Esophagus squamous epithelium (tissue), 4 donors: ENCODE data around the gene GUCA1A.

Experiments
- CTCF ChIP-seq, 6 experiments: fragments of 450-650 bp in 4 of 6; fragments of 200-600 bp in 2 of 6; sonication (generic) in 2 of 6; IDR thresholded peaks; one replicate each; pipeline ENCODE4 v1.5.1; 2016 to 2019; ENCODE audit warnings: antibody characterized with exemption in 6 of 6, mild to moderate bottlenecking in 4 of 6, moderate library complexity in 4 of 6
- POLR2A ChIP-seq, 4 donors: fragments of 450-650 bp; IDR thresholded peaks; one replicate each; pipeline ENCODE4 v1.6.1; 2017; ENCODE audit warnings: antibody characterized with exemption in 4 of 4, mild to moderate bottlenecking in 4 of 4, moderate library complexity in 3 of 4

- TF ChIP-seq POLR2A (IDR thresholded peaks at IDR 0.05) (no peak), CTCF (IDR thresholded peaks at IDR 0.05) (no peak)
Observed at GRCh38 chr6:42190554-42191183, 17.5 kb downstream of the GUCA1A start.
